NCI-H2107 (cell line): Measurements from ENCODE around the gene GNPDA1.

Source experiments
- DNase-seq: peaks from one replicate; lab custom pipeline; 2025; lab: John Stamatoyannopoulos, UW

GNPDA1 gene

GRCh38 chr5:142023836-142024235 lies 11.0 kb upstream of the GNPDA1 start:
- DNase-seq: no peak

GRCh38 chr5:142020122-142020659 lies 7.4 kb upstream of the GNPDA1 start:
- DNase-seq: no peak

GRCh38 chr5:142017832-142018427 lies 5.1 kb upstream of the GNPDA1 start:
- no peak for DNase-seq

- DNase-seq: no peak
These were observed 3.7 kb upstream of the GNPDA1 start for GRCh38 chr5:142016556-142016955.

- no peak for DNase-seq
These were observed 3.1 kb upstream of the GNPDA1 start for GRCh38 chr5:142015781-142016533.

- no peak for DNase-seq
These were observed 2.2 kb upstream of the GNPDA1 start for GRCh38 chr5:142014911-142015584.

GRCh38 chr5:142013734-142014521 lies 1.1 kb upstream of the GNPDA1 start:
- no peak for DNase-seq

GRCh38 chr5:142012186-142012785 lies 541 bp downstream of the GNPDA1 start:
- DNase-seq: no peak

GRCh38 chr5:142011572-142012185 lies 1.1 kb downstream of the GNPDA1 start:
- no peak for DNase-seq

GRCh38 chr5:142009886-142010285 lies 2.9 kb downstream of the GNPDA1 start:
- DNase-seq: no peak

- no peak for DNase-seq
These were observed 4.0 kb downstream of the GNPDA1 start for GRCh38 chr5:142008813-142009212.

- no peak for DNase-seq
These were observed 5.6 kb downstream of the GNPDA1 start for GRCh38 chr5:142007237-142007544.

- DNase-seq: no peak
These were observed 6.2 kb downstream of the GNPDA1 start for GRCh38 chr5:142006363-142007236.

- no peak for DNase-seq
These were observed 9.5 kb downstream of the GNPDA1 start for GRCh38 chr5:142003266-142003800.

- DNase-seq: no peak
These were observed 11.9 kb downstream of the GNPDA1 start for GRCh38 chr5:142000704-142001484.

GRCh38 chr5:142000173-142000572 lies 12.7 kb downstream of the GNPDA1 start:
- DNase-seq: no peak

- no peak for DNase-seq
These were observed 15.4 kb downstream of the GNPDA1 start for GRCh38 chr5:141997358-141997960.

GRCh38 chr5:141995656-141996055 lies 17.2 kb downstream of the GNPDA1 start:
- DNase-seq: no peak
